K562 (cell line): ENCODE results near the gene ZC3H6. TPM values are rescaled to one million over a fixed set of nuclear protein-coding genes. Genes with fewer than 3 reads are reported as not detected.
A peak's percentile ranks its signal among the peaks of the same experiment; 100 is the strongest.

Experiments
- CHCHD3 ChIP-seq: fragments of 250-450 bp; sonication (Bioruptor Pico); IDR thresholded peaks from 2 replicates; pipeline ENCODE4 v2.1.2; 2022; ENCODE audit warnings: mild to moderate bottlenecking
- ESRRA ChIP-seq: fragments of 450-650 bp; IDR thresholded peaks from 2 replicates; pipeline ENCODE4 v1.6.1; 2014; ENCODE audit warnings: low read depth, mild to moderate bottlenecking, moderate library complexity, borderline replicate concordance
- EZH2 ChIP-seq: IDR thresholded peaks from 2 replicates; pipeline ENCODE4 v1.6.1; 2012; ENCODE audit warnings: low read depth, mild to moderate bottlenecking, inconsistent platforms, low read length, borderline replicate concordance
- FOXJ2 ChIP-seq: fragments of 200-800 bp; sonication (Bioruptor generic); IDR thresholded peaks from 2 replicates; pipeline ENCODE4 v1.6.1; 2016; ENCODE audit warnings: missing genetic modification characterization, missing compliant biosample characterization
- GATAD2A ChIP-seq: fragments of 450-650 bp; IDR thresholded peaks from 2 replicates; pipeline ENCODE4 v1.6.1; 2017
- HDAC1 ChIP-seq, 2 experiments: fragments of 450-650 bp; IDR thresholded peaks; 2 replicates each; pipeline ENCODE4 v1.6.1; 2016 to 2017; ENCODE audit warnings: inconsistent platforms in 1 of 2, mild to moderate bottlenecking in 1 of 2, moderate library complexity in 1 of 2
- HNRNPL ChIP-seq: fragments of 200-400 bp; formaldehyde crosslinking; IDR thresholded peaks from 2 replicates; pipeline ENCODE4 v1.6.1; 2017; ENCODE audit warnings: low read depth, mild to moderate bottlenecking, low read length
- IRF2 ChIP-seq: sonication (generic); formaldehyde crosslinking; IDR thresholded peaks from 2 replicates; pipeline ENCODE4 v1.8.1; 2022; ENCODE audit warnings: mild to moderate bottlenecking, missing genetic modification reagents
- LCOR ChIP-seq: sonication (generic); formaldehyde crosslinking; IDR thresholded peaks from 2 replicates; pipeline ENCODE4 v1.8.0; 2022; ENCODE audit warnings: mild to moderate bottlenecking, missing genetic modification reagents
- MCM2 ChIP-seq: fragments of 450-650 bp; IDR thresholded peaks from 2 replicates; pipeline ENCODE4 v1.6.1; 2017; ENCODE audit warnings: low read depth, mild to moderate bottlenecking
- MYNN ChIP-seq, 2 experiments: sonication (generic); formaldehyde crosslinking in 1 of 2; IDR thresholded peaks; 2 replicates each; pipeline versions ENCODE4 v1.5.0 to v1.6.1; 2016 to 2020; ENCODE audit warnings: antibody characterized with exemption in 1 of 2, missing genetic modification reagents in 1 of 2
- NR4A1 ChIP-seq, 2 experiments: fragments of 250-450 bp in 1 of 2; fragments of 450-650 bp in 1 of 2; sonication (Bioruptor Pico) in 1 of 2; IDR thresholded peaks; 2 replicates each; pipeline versions ENCODE4 v1.4.0 to v1.6.1; 2016 to 2020; ENCODE audit warnings: mild to moderate bottlenecking in 2 of 2, missing compliant biosample characterization in 1 of 2, missing genetic modification characterization in 1 of 2, moderate library complexity in 1 of 2
- PCBP1 ChIP-seq: fragments of 200-400 bp; formaldehyde crosslinking; IDR thresholded peaks from 2 replicates; pipeline ENCODE4 v1.6.1; 2018; ENCODE audit warnings: mild to moderate bottlenecking, low read depth, low read length; ENCODE audit not compliant: poor library complexity, severe bottlenecking
- SRF ChIP-seq, 2 experiments: fragments of 250-450, 450-650 bp in 1 of 2; sonication (Bioruptor Pico) in 1 of 2; sonication (generic) in 1 of 2; formaldehyde crosslinking; IDR thresholded peaks; 2 replicates each; pipeline versions ENCODE4 v1.5.0 to v1.5.1; 2020 to 2022; ENCODE audit warnings: mild to moderate bottlenecking in 1 of 2, missing genetic modification reagents in 1 of 2
- TCF3 ChIP-seq: sonication (generic); formaldehyde crosslinking; IDR thresholded peaks from 2 replicates; pipeline ENCODE4 v1.4.0; 2020; ENCODE audit warnings: mild to moderate bottlenecking, missing genetic modification reagents
- ZNF197 ChIP-seq: fragments of 200-800 bp; sonication (Bioruptor generic); IDR thresholded peaks from 2 replicates; pipeline ENCODE4 v1.6.1; 2016; ENCODE audit warnings: low read depth, missing genetic modification characterization, missing compliant biosample characterization
- ZNF57 ChIP-seq: fragments of 450-650 bp; formaldehyde crosslinking; IDR thresholded peaks from 2 replicates; pipeline ENCODE4 v1.4.0; 2020; ENCODE audit warnings: mild to moderate bottlenecking, moderate library complexity
- ZSCAN32 ChIP-seq: fragments of 450-650 bp; formaldehyde crosslinking; IDR thresholded peaks from 2 replicates; pipeline ENCODE4 v1.4.0; 2020; ENCODE audit warnings: mild to moderate bottlenecking, moderate library complexity
- polyA plus RNA-seq, 8 experiments: library from polyadenylated mRNA; depleted of rRNA in 4 of 8; stranded (reverse) in 5 of 8; unstranded in 3 of 8; fragments of >200 nt; fragmentation: Nextera tagmentation in 2 of 8; fragmentation: Illumina TruSeq in 1 of 8; extraction: Ambion mirVana in 2 of 8; extraction: Trizol in 1 of 8; gene quantifications; 2 replicates each; pipeline versions ENCODE4 v1.2.1 to v1.2.3, GENCODE V29; 2011 to 2014; ENCODE audit warnings: inconsistent platforms in 1 of 8, missing spikeins in 1 of 8
- total RNA-seq, 7 experiments: library from RNA; depleted of rRNA in 6 of 7; stranded (reverse); fragments of >200 nt in 6 of 7; fragmentation: Illumina TruSeq in 2 of 7; extraction: Trizol in 2 of 7; gene quantifications; 2 replicates each; pipeline versions ENCODE4 v1.2.1 to v1.2.3, GENCODE V29; 2011 to 2021; ENCODE audit warnings: low replicate concordance in 1 of 7
- TF ChIP-seq, protein P1 (sequence below): fragments of 150-350 bp; IDR thresholded peaks from 2 replicates; pipeline ENCODE4 v1.6.1; 2014; ENCODE audit warnings: low read depth, mild to moderate bottlenecking, low read length, borderline replicate concordance
- TF ChIP-seq, protein P2 (sequence below): sonication (generic); formaldehyde crosslinking; IDR thresholded peaks from 2 replicates; pipeline ENCODE4 v1.8.1; 2023; ENCODE audit warnings: mild to moderate bottlenecking, missing genetic modification reagents
- TF ChIP-seq, protein P3 (sequence below): sonication (generic); formaldehyde crosslinking; IDR thresholded peaks from 2 replicates; pipeline ENCODE4 v1.8.0; 2022; ENCODE audit warnings: missing genetic modification reagents, mild to moderate bottlenecking, moderate library complexity, borderline replicate concordance

ZC3H6 gene
- total and polyA plus RNA-seq, 9 of the 15 experiments (the other 6 are each of a cell fraction or from before 2014, with no cell fraction given), result 0.45 to 1.9 (median 1.5) TPM

DNA sequence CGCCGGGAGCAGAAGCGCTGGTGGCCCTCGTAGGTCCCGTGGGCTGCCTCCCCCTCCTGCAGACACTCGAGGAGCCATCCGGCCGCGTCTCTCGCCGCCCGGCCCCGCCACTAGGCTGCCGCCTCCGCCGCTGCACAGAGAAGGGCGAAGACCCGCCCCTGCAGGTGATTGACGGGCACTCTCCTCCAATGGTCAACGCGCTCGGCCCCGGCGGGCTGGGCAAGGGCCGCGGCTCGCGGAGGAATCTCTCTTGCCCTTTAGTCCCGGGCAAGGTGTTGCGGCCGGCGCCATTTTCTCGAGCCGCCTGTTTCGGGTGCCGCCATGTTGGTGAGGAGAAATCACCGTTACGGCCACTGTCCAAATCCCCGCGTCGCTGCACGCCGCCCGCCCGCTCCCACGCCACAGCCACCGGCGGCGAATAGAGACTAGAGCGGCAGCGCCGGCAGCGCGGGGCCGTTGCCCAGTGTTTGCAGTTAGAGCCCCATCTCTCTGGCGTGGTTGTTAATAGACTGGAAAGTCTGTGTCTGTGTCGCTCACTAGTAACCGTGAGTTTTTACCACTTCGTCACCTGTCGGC, at the start of gene ZC3H6 (continued):
- TF ChIP-seq HDAC1 (IDR thresholded peaks at IDR 0.05), result peak in 1 of 2 experiments; percentile 58; a peak in 2 of 4 replicates
- TF ChIP-seq, protein P1, sequence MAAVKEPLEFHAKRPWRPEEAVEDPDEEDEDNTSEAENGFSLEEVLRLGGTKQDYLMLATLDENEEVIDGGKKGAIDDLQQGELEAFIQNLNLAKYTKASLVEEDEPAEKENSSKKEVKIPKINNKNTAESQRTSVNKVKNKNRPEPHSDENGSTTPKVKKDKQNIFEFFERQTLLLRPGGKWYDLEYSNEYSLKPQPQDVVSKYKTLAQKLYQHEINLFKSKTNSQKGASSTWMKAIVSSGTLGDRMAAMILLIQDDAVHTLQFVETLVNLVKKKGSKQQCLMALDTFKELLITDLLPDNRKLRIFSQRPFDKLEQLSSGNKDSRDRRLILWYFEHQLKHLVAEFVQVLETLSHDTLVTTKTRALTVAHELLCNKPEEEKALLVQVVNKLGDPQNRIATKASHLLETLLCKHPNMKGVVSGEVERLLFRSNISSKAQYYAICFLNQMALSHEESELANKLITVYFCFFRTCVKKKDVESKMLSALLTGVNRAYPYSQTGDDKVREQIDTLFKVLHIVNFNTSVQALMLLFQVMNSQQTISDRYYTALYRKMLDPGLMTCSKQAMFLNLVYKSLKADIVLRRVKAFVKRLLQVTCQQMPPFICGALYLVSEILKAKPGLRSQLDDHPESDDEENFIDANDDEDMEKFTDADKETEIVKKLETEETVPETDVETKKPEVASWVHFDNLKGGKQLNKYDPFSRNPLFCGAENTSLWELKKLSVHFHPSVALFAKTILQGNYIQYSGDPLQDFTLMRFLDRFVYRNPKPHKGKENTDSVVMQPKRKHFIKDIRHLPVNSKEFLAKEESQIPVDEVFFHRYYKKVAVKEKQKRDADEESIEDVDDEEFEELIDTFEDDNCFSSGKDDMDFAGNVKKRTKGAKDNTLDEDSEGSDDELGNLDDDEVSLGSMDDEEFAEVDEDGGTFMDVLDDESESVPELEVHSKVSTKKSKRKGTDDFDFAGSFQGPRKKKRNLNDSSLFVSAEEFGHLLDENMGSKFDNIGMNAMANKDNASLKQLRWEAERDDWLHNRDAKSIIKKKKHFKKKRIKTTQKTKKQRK, result 0 out of 2 replicates have a peak, but pooled peaks have one; percentile 44
- peak; percentile 100 for TF ChIP-seq PCBP1
- no peak for TF ChIP-seq MCM2
- TF ChIP-seq HNRNPL, result peak; percentile 97
- peak; percentile 86; the same call in 1 of the 2 replicates for TF ChIP-seq CHCHD3 (CRISPR knock-in tag)
- peak in 1 of 2 experiments; percentile 67; a peak in 1 of 4 replicates for TF ChIP-seq SRF (CRISPR knock-in tag; IDR thresholded peaks at IDR 0.05)
- TF ChIP-seq ESRRA, result peak; percentile 90
- peak; percentile 75; the same call in 1 of the 2 replicates for TF ChIP-seq FOXJ2 (tag)
- TF ChIP-seq EZH2, result no peak
- TF ChIP-seq, protein P2, sequence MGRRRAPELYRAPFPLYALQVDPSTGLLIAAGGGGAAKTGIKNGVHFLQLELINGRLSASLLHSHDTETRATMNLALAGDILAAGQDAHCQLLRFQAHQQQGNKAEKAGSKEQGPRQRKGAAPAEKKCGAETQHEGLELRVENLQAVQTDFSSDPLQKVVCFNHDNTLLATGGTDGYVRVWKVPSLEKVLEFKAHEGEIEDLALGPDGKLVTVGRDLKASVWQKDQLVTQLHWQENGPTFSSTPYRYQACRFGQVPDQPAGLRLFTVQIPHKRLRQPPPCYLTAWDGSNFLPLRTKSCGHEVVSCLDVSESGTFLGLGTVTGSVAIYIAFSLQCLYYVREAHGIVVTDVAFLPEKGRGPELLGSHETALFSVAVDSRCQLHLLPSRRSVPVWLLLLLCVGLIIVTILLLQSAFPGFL (CRISPR knock-in tag), result no peak
- TF ChIP-seq TCF3, result peak; percentile 35; the same call in 1 of the 2 replicates
- TF ChIP-seq, protein P3, sequence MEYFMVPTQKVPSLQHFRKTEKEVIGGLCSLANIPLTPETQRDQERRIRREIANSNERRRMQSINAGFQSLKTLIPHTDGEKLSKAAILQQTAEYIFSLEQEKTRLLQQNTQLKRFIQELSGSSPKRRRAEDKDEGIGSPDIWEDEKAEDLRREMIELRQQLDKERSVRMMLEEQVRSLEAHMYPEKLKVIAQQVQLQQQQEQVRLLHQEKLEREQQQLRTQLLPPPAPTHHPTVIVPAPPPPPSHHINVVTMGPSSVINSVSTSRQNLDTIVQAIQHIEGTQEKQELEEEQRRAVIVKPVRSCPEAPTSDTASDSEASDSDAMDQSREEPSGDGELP (CRISPR knock-in tag), result peak; percentile 91
- peak; percentile 69; the same call in 1 of the 2 replicates for TF ChIP-seq MYNN (IDR thresholded peaks at IDR 0.05)
- no peak for TF ChIP-seq MYNN (CRISPR knock-in tag; IDR thresholded peaks at IDR 0.05)
- TF ChIP-seq ZNF197 (CRISPR knock-in tag), result 0 out of 2 replicates have a peak, but pooled peaks have one; percentile 23
- 0 out of 2 replicates have a peak, but pooled peaks have one; percentile 14 for TF ChIP-seq ZSCAN32 (CRISPR knock-in tag)
- TF ChIP-seq ZNF57, result no peak
- no peak for TF ChIP-seq IRF2 (CRISPR knock-in tag)
- TF ChIP-seq LCOR, result peak; percentile 83; the same call in 1 of the 2 replicates
- TF ChIP-seq GATAD2A, result peak; percentile 89; the same call in 1 of the 2 replicates
- TF ChIP-seq NR4A1 (CRISPR knock-in tag; IDR thresholded peaks at IDR 0.05), result 0 out of 2 replicates have a peak, but pooled peaks have one; percentile 63
- peak; percentile 73; the same call in 1 of the 2 replicates for TF ChIP-seq NR4A1 (tag; IDR thresholded peaks at IDR 0.05)
